ENCODE data around the gene GPR37L1.
A peak's percentile ranks its signal among the peaks of the same experiment; 100 is the strongest.

- peak; percentile 41 to 51 (median 44) for TF ChIP-seq CTCF (IDR thresholded peaks at IDR 0.05; ENCODE audit: control extremely low read depth in 1 of 3, insufficient read depth in 1 of 3, low read depth in 1 of 3, low read length in 3 of 3)
- no peak for TF ChIP-seq CBX5 (IDR thresholded peaks at IDR 0.05; ENCODE audit: low read depth, low read length)
- TF ChIP-seq RFX5 (IDR thresholded peaks at IDR 0.05; ENCODE audit: borderline replicate concordance, low read depth, low read length): no peak
- no peak for TF ChIP-seq GABPA (IDR thresholded peaks at IDR 0.05; ENCODE audit: borderline replicate concordance, insufficient read depth, low read length)
- no peak for TF ChIP-seq EGR1 (IDR thresholded peaks at IDR 0.05; ENCODE audit: borderline replicate concordance, low read depth, low read length)
- no peak for TF ChIP-seq TBP (IDR thresholded peaks at IDR 0.05; ENCODE audit: low read depth, low read length)
- TF ChIP-seq RAD21 (IDR thresholded peaks at IDR 0.05 in 1 of 2, conservative IDR thresholded peaks at IDR 0.05 in 1 of 2; ENCODE audit: low read depth in 2 of 2, low read length in 2 of 2): peak in 1 of 2 experiments; percentile 27; a peak in 1 of 4 replicates
- no peak for TF ChIP-seq ASH2L (IDR thresholded peaks at IDR 0.05; ENCODE audit: low read length)
- no peak for TF ChIP-seq YY1 (IDR thresholded peaks at IDR 0.05; ENCODE audit: low read depth, low read length)
Measured at GRCh38 chr1:202176949-202177927, 54.5 kb downstream of the GPR37L1 start.
